ENCODE results near the gene ANKRD33. TPM values are rescaled to one million over a fixed set of nuclear protein-coding genes. Genes with fewer than 3 reads are reported as not detected.

Gene ANKRD33
- polyA plus RNA-seq, 1 of the 3 experiments (the other 2 are of a cell fraction), result not detected

- 81% methylated on average over 24 of the region's 31 CpGs for WGBS (ENCODE audit: low lambda C conversion rate)
- CTCF ChIA-PET, result interaction anchor here (0.6 to 10.1 kb wide), 16 partner anchors 8 to 198 kb away, joined by 3 to 55 read pairs (median 4); no protein-coding TSS in a partner anchor
- Histone ChIP-seq H2AFZ (ENCODE audit: low read depth) (no peak overlapping the region), H3K4me2 (no peak overlapping the region), H3K9me2 (no peaks in the 10 kb centered on the region), H3K36me3 (replicated peaks in 1 of 2; ENCODE audit: control insufficient read depth in 1 of 2, insufficient read depth in 2 of 2, low read length in 1 of 2) (no peaks in the 10 kb centered on the region), H3F3A (replicated peaks; ENCODE audit: insufficient read depth) (no peaks in the 10 kb centered on the region), H4K20me1 (ENCODE audit: insufficient read depth) (no peaks in the 10 kb centered on the region), H3K4me1 (ENCODE audit: control insufficient read depth in 1 of 2, insufficient read depth in 2 of 2, low read depth in 1 of 2, low read length in 1 of 2) (peaks cover 0 to 39% of the 10 kb centered on the region in 2 experiments; a peak in 1 of 4 replicates), H3K4me3 (ENCODE audit: low read depth in 2 of 2, low read length in 1 of 2) (no peak overlapping the region; a peak in 1 of 4 replicates), H3K27ac (ENCODE audit: low read depth in 2 of 2, low read length in 1 of 2) (no peak overlapping the region), H3K9me3 (no peaks in the 10 kb centered on the region), H3K27me3 (ENCODE audit: insufficient read depth) (no peaks in the 10 kb centered on the region), H3K9ac (no peak overlapping the region), H3K79me2 (ENCODE audit: insufficient read depth) (no peaks in the 10 kb centered on the region)
- POLR2A ChIA-PET, result no interaction called here
- peak; percentile 58 for DNase-seq
- TF ChIP-seq FOXM1 (IDR thresholded peaks at IDR 0.05; ENCODE audit: low read depth), result no peak
- peak; percentile 52 for TF ChIP-seq CTCF (IDR thresholded peaks at IDR 0.05)
These were observed 35.8 kb downstream of the ANKRD33 start for GRCh38 chr12:51923506-51924365.

GRCh38 chr12:51924551-51925319 lies 36.8 kb downstream of the ANKRD33 start:
- no peaks in the 10 kb centered on the region for H3K79me2 ChIP-seq (ENCODE audit: insufficient read depth)
- no peaks in the 10 kb centered on the region for H3K9me3 ChIP-seq
- H3K4me1 ChIP-seq (ENCODE audit: control insufficient read depth in 1 of 2, insufficient read depth in 2 of 2, low read depth in 1 of 2, low read length in 1 of 2), result peaks cover 0 to 31% of the 10 kb centered on the region in 2 experiments; a peak in 1 of 4 replicates
- TF ChIP-seq SIN3A (IDR thresholded peaks at IDR 0.05; ENCODE audit: borderline replicate concordance, low read depth, low read length) (no peak), USF1 (IDR thresholded peaks at IDR 0.05; ENCODE audit: borderline replicate concordance, low read depth) (no peak), NFIC (IDR thresholded peaks at IDR 0.05; ENCODE audit: borderline replicate concordance) (no peak), CTCF (IDR thresholded peaks at IDR 0.05) (no peak), RFX5 (IDR thresholded peaks at IDR 0.05; ENCODE audit: low read length) (no peak), RXRA (IDR thresholded peaks at IDR 0.05; ENCODE audit: borderline replicate concordance, low read depth) (no peak), JUND (IDR thresholded peaks at IDR 0.05) (no peak), RAD21 (IDR thresholded peaks at IDR 0.05; ENCODE audit: low read length) (no peak), CHD2 (IDR thresholded peaks at IDR 0.05; ENCODE audit: low read length, partially characterized antibody) (no peak), GATA2 (CRISPR knock-in tag; IDR thresholded peaks at IDR 0.05) (no peak)
- DNase-seq, result no peak
- H4K20me1 ChIP-seq (ENCODE audit: insufficient read depth), result no peaks in the 10 kb centered on the region
- no peak overlapping the region for H3K4me3 ChIP-seq (ENCODE audit: low read depth in 2 of 2, low read length in 1 of 2)
- H3K27ac ChIP-seq (ENCODE audit: low read depth in 2 of 2, low read length in 1 of 2), result no peak overlapping the region
- CTCF ChIA-PET, result interaction anchor here (0.8 to 10.1 kb wide), 10 partner anchors 10 to 197 kb away, joined by 3 to 55 read pairs (median 5); no protein-coding TSS in a partner anchor
- H2AFZ ChIP-seq (ENCODE audit: low read depth), result no peak overlapping the region
- no peaks in the 10 kb centered on the region for H3F3A ChIP-seq (replicated peaks; ENCODE audit: insufficient read depth)
- 73% methylated on average over 5 of the region's 5 CpGs for WGBS (ENCODE audit: low lambda C conversion rate)
- no peak overlapping the region for H3K4me2 ChIP-seq
- H3K27me3 ChIP-seq (ENCODE audit: insufficient read depth), result no peaks in the 10 kb centered on the region
- no peak overlapping the region for H3K9ac ChIP-seq
- H3K9me2 ChIP-seq, result no peaks in the 10 kb centered on the region
- no peaks in the 10 kb centered on the region for H3K36me3 ChIP-seq (replicated peaks in 1 of 2; ENCODE audit: control insufficient read depth in 1 of 2, insufficient read depth in 2 of 2, low read length in 1 of 2)
- POLR2A ChIA-PET, result no interaction called here

All from SK-N-SH (cell line).